IMR-90 (cell line): ENCODE measurements around the gene WDR6. TPM values are rescaled to one million over a fixed set of nuclear protein-coding genes. Genes with fewer than 3 reads are reported as not detected.

ENCODE experiments used
- ATAC-seq: fragments of 200-7000 bp; cut with Tn5 transposase; 2 replicates; pipeline ENCODE4 v1.9.1; 2020; ENCODE audit warnings: low read depth, mild to moderate bottlenecking, moderate library complexity
- BruUV-seq: library from RNA; stranded (reverse); fragments of 400-500 nt; replicated peaks from 2 replicates; lab custom pipeline; 2021; lab: Mats Ljungman, UMichigan
- CTCF ChIA-PET: fragments of 300-600 bp; formaldehyde crosslinking; extraction: SDS; loops from one replicate; lab custom pipeline; 2021; ENCODE audit warnings: antibody characterized with exemption; lab: Yijun Ruan, JAX
- POLR2A ChIA-PET: fragments of 300-600 bp; sonication (Branson Sonifier 250); formaldehyde crosslinking; loops from one replicate; lab custom pipeline; 2022; ENCODE audit warnings: antibody characterized with exemption; ENCODE audit not compliant: unreplicated experiment; lab: Charles Lee
- DNase-seq: peaks from one replicate; pipeline ENCODE4 v3.0.0; 2013
- H2AFZ ChIP-seq: replicated peaks from 2 replicates; pipeline ENCODE3; 2013; ENCODE audit warnings: low read length, mild to moderate bottlenecking; ENCODE audit not compliant: poor library complexity
- H2AK5ac ChIP-seq: 2 replicates; pipeline ENCODE4 v1.6.1; 2013; ENCODE audit warnings: low read depth, low read length, inconsistent platforms
- H2AK9ac ChIP-seq: replicated peaks from 2 replicates; pipeline ENCODE3; 2013; ENCODE audit warnings: mild to moderate bottlenecking, low read depth, low read length, moderate library complexity; ENCODE audit not compliant: poor library complexity
- H2BK120ac ChIP-seq: 2 replicates; pipeline ENCODE4 v1.6.1; 2013; ENCODE audit warnings: low read depth, low read length, inconsistent platforms
- H2BK15ac ChIP-seq: 3 replicates; pipeline ENCODE4 v1.6.1; 2013; ENCODE audit warnings: low read depth, low read length, inconsistent platforms
- H2BK20ac ChIP-seq: 2 replicates; pipeline ENCODE4 v1.6.1; 2013; ENCODE audit warnings: low read depth, mild to moderate bottlenecking, inconsistent platforms, low read length, moderate library complexity
- H2BK5ac ChIP-seq: 2 replicates; pipeline ENCODE4 v1.6.1; 2013; ENCODE audit warnings: mild to moderate bottlenecking, low read depth, low read length, inconsistent platforms; ENCODE audit not compliant: poor library complexity, severe bottlenecking
- H3K14ac ChIP-seq: replicated peaks from 2 replicates; pipeline ENCODE4 v1.6.1; 2013; ENCODE audit warnings: low read depth, low read length, inconsistent platforms
- H3K18ac ChIP-seq: 2 replicates; pipeline ENCODE4 v1.6.1; 2013; ENCODE audit warnings: low read depth, low read length, control low read depth
- H3K23ac ChIP-seq: 2 replicates; pipeline ENCODE4 v1.6.1; 2013; ENCODE audit warnings: low read depth, low read length, inconsistent platforms
- H3K27ac ChIP-seq: 2 replicates; pipeline ENCODE4 v1.5.1; 2013; ENCODE audit warnings: mild to moderate bottlenecking, control low read depth, low read length; ENCODE audit not compliant: insufficient read depth
- H3K27me3 ChIP-seq: 2 replicates; pipeline ENCODE4 v1.6.1; 2013; ENCODE audit warnings: low read length; ENCODE audit not compliant: control insufficient read depth, insufficient read depth
- H3K36me3 ChIP-seq: 2 replicates; pipeline ENCODE4 v1.6.1; 2013; ENCODE audit warnings: low read length, mixed read lengths; ENCODE audit not compliant: control insufficient read depth, insufficient read depth
- H3K4ac ChIP-seq: 2 replicates; pipeline ENCODE4 v1.6.1; 2013; ENCODE audit warnings: low read depth, low read length, inconsistent platforms
- H3K4me1 ChIP-seq: 2 replicates; pipeline ENCODE4 v1.6.1; 2013; ENCODE audit warnings: low read length, mixed read lengths; ENCODE audit not compliant: control insufficient read depth, insufficient read depth
- H3K4me2 ChIP-seq: 2 replicates; pipeline ENCODE4 v1.6.1; 2013; ENCODE audit warnings: low read depth, mild to moderate bottlenecking, control low read depth, low read length, moderate library complexity
- H3K4me3 ChIP-seq: 2 replicates; pipeline ENCODE4 v1.5.1; 2013; ENCODE audit warnings: low read depth, mild to moderate bottlenecking, control low read depth, low read length, moderate library complexity; ENCODE audit not compliant: insufficient read depth
- H3K56ac ChIP-seq: 2 replicates; pipeline ENCODE4 v1.6.1; 2013; ENCODE audit warnings: low read length, inconsistent platforms; ENCODE audit not compliant: insufficient read depth; ENCODE audit errors: extremely low read depth
- H3K79me1 ChIP-seq, 2 experiments: 2 replicates each; pipeline ENCODE4 v1.6.1; 2013; ENCODE audit warnings: low read length in 2 of 2, inconsistent platforms in 1 of 2, low read depth in 1 of 2
- H3K9ac ChIP-seq: 2 replicates; pipeline ENCODE4 v1.6.1; 2013; ENCODE audit warnings: low read depth, low read length, control low read depth
- H3K9me1 ChIP-seq: 2 replicates; pipeline ENCODE4 v1.6.1; 2013; ENCODE audit warnings: low read length, inconsistent platforms; ENCODE audit not compliant: insufficient read depth
- H3K9me3 ChIP-seq: 2 replicates; pipeline ENCODE4 v1.6.1; 2013; ENCODE audit warnings: low read length; ENCODE audit not compliant: control insufficient read depth, insufficient read depth
- H4K20me1 ChIP-seq: 2 replicates; pipeline ENCODE4 v1.6.1; 2013; ENCODE audit warnings: low read length, inconsistent platforms; ENCODE audit not compliant: insufficient read depth
- H4K5ac ChIP-seq: 2 replicates; pipeline ENCODE4 v1.6.1; 2013; ENCODE audit warnings: mild to moderate bottlenecking, low read depth, low read length, control low read depth
- H4K8ac ChIP-seq, 2 experiments: 2 replicates each; pipeline ENCODE4 v1.6.1; 2013; ENCODE audit warnings: low read depth in 2 of 2, low read length in 2 of 2, control low read depth in 1 of 2, inconsistent platforms in 1 of 2
- H4K91ac ChIP-seq: 2 replicates; pipeline ENCODE4 v1.6.1; 2013; ENCODE audit warnings: low read depth, low read length, inconsistent platforms; ENCODE audit not compliant: insufficient read depth
- BHLHE40 ChIP-seq: fragments of 150-350 bp; IDR thresholded peaks from 2 replicates; pipeline ENCODE4 v1.6.1; 2016; ENCODE audit warnings: mild to moderate bottlenecking, low read depth, low read length
- CEBPB ChIP-seq: IDR thresholded peaks from 2 replicates; pipeline ENCODE4 v1.6.1; 2012; ENCODE audit warnings: low read depth, low read length, improper control_type of control experiment
- CHD1 ChIP-seq: IDR thresholded peaks from 2 replicates; pipeline ENCODE4 v1.6.1; 2012; ENCODE audit warnings: low read depth, low read length, improper control_type of control experiment
- CTCF ChIP-seq: conservative IDR thresholded peaks from 2 replicates; pipeline ENCODE4 v1.5.1; 2012; ENCODE audit warnings: mild to moderate bottlenecking, low read depth, low read length, improper control_type of control experiment
- FOS ChIP-seq: fragments of 150-350 bp; IDR thresholded peaks from 2 replicates; pipeline ENCODE4 v1.6.1; 2016; ENCODE audit warnings: low read depth, low read length
- MAFK ChIP-seq: IDR thresholded peaks from 2 replicates; pipeline ENCODE4 v1.6.1; 2012; ENCODE audit warnings: low read depth, low read length, improper control_type of control experiment
- MAZ ChIP-seq: IDR thresholded peaks from 2 replicates; pipeline ENCODE4 v1.6.1; 2012; ENCODE audit warnings: low read depth, mild to moderate bottlenecking, low read length, improper control_type of control experiment, moderate library complexity, borderline replicate concordance
- MXI1 ChIP-seq: IDR thresholded peaks from 2 replicates; pipeline ENCODE4 v1.6.1; 2012; ENCODE audit warnings: low read depth, mild to moderate bottlenecking, low read length, moderate library complexity, borderline replicate concordance
- NFE2L2 ChIP-seq: fragments of 150-350 bp; IDR thresholded peaks from 2 replicates; pipeline ENCODE4 v1.6.1; 2016; ENCODE audit warnings: low read depth, mild to moderate bottlenecking, low read length
- POLR2A ChIP-seq: IDR thresholded peaks from 2 replicates; pipeline ENCODE4 v1.6.1; 2012; ENCODE audit warnings: mild to moderate bottlenecking, low read depth, low read length
- RAD21 ChIP-seq: IDR thresholded peaks from 2 replicates; pipeline ENCODE4 v1.6.1; 2012; ENCODE audit warnings: low read length, improper control_type of control experiment
- RCOR1 ChIP-seq: IDR thresholded peaks from 2 replicates; pipeline ENCODE4 v1.6.1; 2012; ENCODE audit warnings: mild to moderate bottlenecking, low read length, improper control_type of control experiment; ENCODE audit not compliant: insufficient replicate concordance
- RFX5 ChIP-seq: IDR thresholded peaks from 2 replicates; pipeline ENCODE4 v1.8.0; 2012; ENCODE audit warnings: low read depth, mild to moderate bottlenecking, low read length, moderate library complexity
- SMC3 ChIP-seq: fragments of 150-350 bp; IDR thresholded peaks from 2 replicates; pipeline ENCODE4 v1.6.1; 2016; ENCODE audit warnings: low read depth, mild to moderate bottlenecking, antibody characterized with exemption, low read length, moderate library complexity
- USF2 ChIP-seq: fragments of 150-350 bp; IDR thresholded peaks from 2 replicates; pipeline ENCODE4 v1.6.1; 2017; ENCODE audit warnings: mild to moderate bottlenecking, antibody characterized with exemption, low read length, low read depth
- WGBS, 2 experiments: methylation state at CpG; one replicate each; pipeline versions ENCODE4 v1.1.5 to v1.1.7; 2013; ENCODE audit warnings: missing lambda C conversion rate in 2 of 2; ENCODE audit not compliant: insufficient read length in 1 of 2; ENCODE audit errors: extremely low coverage in 2 of 2; 5-methylcytosine and 5-hydroxymethylcytosine counted together
- dilution Hi-C: fragments of 300-500 bp; cut with HindIII; formaldehyde crosslinking; loops from one replicate; pipeline ENCODE4 v1.14.3; 2018; ENCODE audit warnings: low sequenced_read_pairs; ENCODE audit not compliant: unreplicated experiment
- in situ Hi-C: fragments of 300-500 bp; cut with MboI; formaldehyde crosslinking; loops from 3 replicates; pipeline ENCODE4 v1.14.3; 2019; ENCODE audit warnings: low sequenced_read_pairs, inconsistent platforms, mixed read lengths
- intact Hi-C: fragments of 100-400 bp; cut with micrococcal nuclease; formaldehyde crosslinking; loops from 2 replicates; pipeline ENCODE4 v1.10.0; 2022
- polyA plus RNA-seq, 3 experiments: library from polyadenylated mRNA; depleted of rRNA; stranded (reverse); fragments of >200 nt; gene quantifications; 2 replicates each; pipeline ENCODE4 v1.2.3, GENCODE V29; 2012; ENCODE audit warnings: low replicate concordance in 1 of 3
- total RNA-seq: library from RNA; depleted of rRNA; stranded (reverse); fragments of >200 nt; gene quantifications from 2 replicates; pipeline ENCODE4 v1.2.3, GENCODE V29; 2012
- TF ChIP-seq, protein P1 (sequence below): fragments of 150-350 bp; IDR thresholded peaks from 2 replicates; pipeline ENCODE4 v1.6.1; 2016; ENCODE audit warnings: low read depth, mild to moderate bottlenecking, low read length, moderate library complexity, borderline replicate concordance

Gene WDR6
- total and polyA plus RNA-seq, 2 of the 4 experiments (the other 2 are of a cell fraction): 60.9 to 160 TPM

- Histone ChIP-seq H3K4me3 (no peak overlapping the region), H2BK15ac (no peak overlapping the region), H2AK5ac (no peak overlapping the region), H3K27me3 (no peaks in the 10 kb centered on the region), H3K4me2 (no peak overlapping the region), H3K9ac (no peak overlapping the region), H3K36me3 (peaks cover 41% of the 10 kb centered on the region), H3K79me1 (peaks cover 11 to 30% of the 10 kb centered on the region in 2 experiments), H2BK120ac (no peak overlapping the region), H2AK9ac (no peak overlapping the region), H2BK20ac (no peak overlapping the region), H3K14ac (no peak overlapping the region), H4K5ac (no peak overlapping the region), H3K56ac (no peak overlapping the region), H2AFZ (no peak overlapping the region), H4K91ac (no peak overlapping the region), H3K27ac (no peak overlapping the region), H3K4me1 (peaks cover 4% of the 10 kb centered on the region), H4K20me1 (no peaks in the 10 kb centered on the region), H3K9me3 (no peaks in the 10 kb centered on the region), H4K8ac (no peak overlapping the region), H3K4ac (no peak overlapping the region), H3K9me1 (no peaks in the 10 kb centered on the region), H3K23ac (no peak overlapping the region), H2BK5ac (no peak overlapping the region), H3K18ac (no peak overlapping the region)
- no CpG with 5 or more reads among the region's 3 CpGs for WGBS, 2 experiments
- no peak for ATAC-seq
- CTCF ChIA-PET: no interaction called here
- in situ Hi-C loops (no loop called here), intact Hi-C loops (no loop called here), dilution Hi-C loops (no loop called here)
- POLR2A ChIA-PET: no interaction called here
- TF ChIP-seq, protein P1, sequence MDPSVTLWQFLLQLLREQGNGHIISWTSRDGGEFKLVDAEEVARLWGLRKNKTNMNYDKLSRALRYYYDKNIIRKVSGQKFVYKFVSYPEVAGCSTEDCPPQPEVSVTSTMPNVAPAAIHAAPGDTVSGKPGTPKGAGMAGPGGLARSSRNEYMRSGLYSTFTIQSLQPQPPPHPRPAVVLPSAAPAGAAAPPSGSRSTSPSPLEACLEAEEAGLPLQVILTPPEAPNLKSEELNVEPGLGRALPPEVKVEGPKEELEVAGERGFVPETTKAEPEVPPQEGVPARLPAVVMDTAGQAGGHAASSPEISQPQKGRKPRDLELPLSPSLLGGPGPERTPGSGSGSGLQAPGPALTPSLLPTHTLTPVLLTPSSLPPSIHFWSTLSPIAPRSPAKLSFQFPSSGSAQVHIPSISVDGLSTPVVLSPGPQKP: no peak
- TF ChIP-seq CHD1 (no peak), MAZ (no peak), CTCF (no peak), MAFK (no peak), RAD21 (no peak), CEBPB (no peak), USF2 (no peak), RCOR1 (no peak), RFX5 (no peak), SMC3 (no peak), NFE2L2 (no peak), MXI1 (no peak), BHLHE40 (no peak), POLR2A (no peak), FOS (no peak)
- no peak for DNase-seq
- no TSS peak for BruUV-seq
These were observed 28.1 kb downstream of the WDR6 start for GRCh38 chr3:49035281-49035680.
